ENCODE measurements around the gene GALNT10. TPM values are rescaled to one million over a fixed set of nuclear protein-coding genes. Genes with fewer than 3 reads are reported as not detected.

GALNT10 gene
- total and polyA plus RNA-seq, 10 of the 15 experiments (the other 5 are each of a cell fraction or from before 2014, with no cell fraction given) = 3.9 to 35.4 (median 15.5) TPM

DNA sequence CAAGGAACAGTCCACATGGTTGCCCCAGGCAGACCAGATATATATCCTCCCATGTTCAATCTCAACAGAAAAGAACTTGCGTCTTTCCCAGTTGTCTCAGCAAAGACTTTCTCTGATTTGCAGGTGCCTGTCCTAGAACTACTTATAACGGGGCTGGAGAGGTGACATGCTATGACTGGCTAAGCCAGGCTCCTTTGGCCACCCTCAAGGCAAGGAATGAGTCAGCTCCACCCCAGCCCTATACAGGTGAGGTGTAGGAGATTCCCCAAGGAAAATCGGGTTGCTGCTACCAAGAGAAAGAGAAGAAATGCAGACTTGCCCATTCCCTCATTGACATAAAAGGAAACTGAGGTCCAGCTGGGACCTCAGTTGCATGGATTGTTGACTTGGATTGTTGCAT lies 127.4 kb downstream of the GALNT10 start:
- ChIA-PET RAD21 (ENCODE audit: unreplicated experiment) (interaction anchor here (1.0 kb wide), 1 partner anchor 67 kb away, joined by 3 read pairs; no protein-coding TSS in a partner anchor), SMC1A (ENCODE audit: uncharacterized antibody, unreplicated experiment) (interaction anchor here (0.8 to 1.4 kb wide), 4 partner anchors 9 to 85 kb away, joined by 3 to 4 read pairs (median 3); no protein-coding TSS in a partner anchor), POLR2A (no interaction called here), CTCF (interaction anchor here (0.7 to 1.0 kb wide), 2 partner anchors 16 to 129 kb away, joined by 3 read pairs; no protein-coding TSS in a partner anchor)
- H3K27me3 ChIP-seq (replicated peaks in 1 of 2; ENCODE audit: control insufficient read depth in 2 of 2, insufficient read depth in 2 of 2, low read length in 1 of 2) = no peaks in the 10 kb centered on the region
- H3K27ac ChIP-seq (ENCODE audit: control insufficient read depth, insufficient read depth) = no peak overlapping the region
- no TSS peak for BruUV-seq (replicated peaks)
- no peaks in the 10 kb centered on the region for H3K9me3 ChIP-seq (replicated peaks; ENCODE audit: control insufficient read depth, insufficient read depth, low read length)
- TF ChIP-seq EGR1 (IDR thresholded peaks at IDR 0.05; ENCODE audit: borderline replicate concordance in 1 of 2, low read depth in 2 of 2, low read length in 2 of 2) (no peak), CBX3 (IDR thresholded peaks at IDR 0.05; ENCODE audit: borderline replicate concordance, low read depth) (no peak), RB1 (IDR thresholded peaks at IDR 0.05; ENCODE audit: borderline replicate concordance) (no peak), FOXM1 (IDR thresholded peaks at IDR 0.05; ENCODE audit: low read depth, low read length) (no peak), ZBED1 (IDR thresholded peaks at IDR 0.05; ENCODE audit: borderline replicate concordance) (no peak), CHD1 (IDR thresholded peaks at IDR 0.05; ENCODE audit: low read depth, low read length) (no peak), POU2F2 (IDR thresholded peaks at IDR 0.05; ENCODE audit: borderline replicate concordance, low read depth, low read length) (no peak), IKZF2 (IDR thresholded peaks at IDR 0.05) (no peak), PML (IDR thresholded peaks at IDR 0.05; ENCODE audit: low read length) (no peak), SUPT20H (IDR thresholded peaks at IDR 0.05; ENCODE audit: borderline replicate concordance, control insufficient read depth, low read depth, low read length) (no peak), SPI1 (IDR thresholded peaks at IDR 0.05; ENCODE audit: borderline replicate concordance, insufficient read depth, low read depth, low read length) (no peak), EED (IDR thresholded peaks at IDR 0.05; ENCODE audit: low read depth) (no peak)
- TF ChIP-seq, protein P1, sequence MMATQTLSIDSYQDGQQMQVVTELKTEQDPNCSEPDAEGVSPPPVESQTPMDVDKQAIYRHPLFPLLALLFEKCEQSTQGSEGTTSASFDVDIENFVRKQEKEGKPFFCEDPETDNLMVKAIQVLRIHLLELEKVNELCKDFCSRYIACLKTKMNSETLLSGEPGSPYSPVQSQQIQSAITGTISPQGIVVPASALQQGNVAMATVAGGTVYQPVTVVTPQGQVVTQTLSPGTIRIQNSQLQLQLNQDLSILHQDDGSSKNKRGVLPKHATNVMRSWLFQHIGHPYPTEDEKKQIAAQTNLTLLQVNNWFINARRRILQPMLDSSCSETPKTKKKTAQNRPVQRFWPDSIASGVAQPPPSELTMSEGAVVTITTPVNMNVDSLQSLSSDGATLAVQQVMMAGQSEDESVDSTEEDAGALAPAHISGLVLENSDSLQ (IDR thresholded peaks at IDR 0.05) = no peak
- TF ChIP-seq, protein P2, sequence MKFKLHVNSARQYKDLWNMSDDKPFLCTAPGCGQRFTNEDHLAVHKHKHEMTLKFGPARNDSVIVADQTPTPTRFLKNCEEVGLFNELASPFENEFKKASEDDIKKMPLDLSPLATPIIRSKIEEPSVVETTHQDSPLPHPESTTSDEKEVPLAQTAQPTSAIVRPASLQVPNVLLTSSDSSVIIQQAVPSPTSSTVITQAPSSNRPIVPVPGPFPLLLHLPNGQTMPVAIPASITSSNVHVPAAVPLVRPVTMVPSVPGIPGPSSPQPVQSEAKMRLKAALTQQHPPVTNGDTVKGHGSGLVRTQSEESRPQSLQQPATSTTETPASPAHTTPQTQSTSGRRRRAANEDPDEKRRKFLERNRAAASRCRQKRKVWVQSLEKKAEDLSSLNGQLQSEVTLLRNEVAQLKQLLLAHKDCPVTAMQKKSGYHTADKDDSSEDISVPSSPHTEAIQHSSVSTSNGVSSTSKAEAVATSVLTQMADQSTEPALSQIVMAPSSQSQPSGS (IDR thresholded peaks at IDR 0.05; ENCODE audit: low read length) = no peak
- TF ChIP-seq, protein P3, sequence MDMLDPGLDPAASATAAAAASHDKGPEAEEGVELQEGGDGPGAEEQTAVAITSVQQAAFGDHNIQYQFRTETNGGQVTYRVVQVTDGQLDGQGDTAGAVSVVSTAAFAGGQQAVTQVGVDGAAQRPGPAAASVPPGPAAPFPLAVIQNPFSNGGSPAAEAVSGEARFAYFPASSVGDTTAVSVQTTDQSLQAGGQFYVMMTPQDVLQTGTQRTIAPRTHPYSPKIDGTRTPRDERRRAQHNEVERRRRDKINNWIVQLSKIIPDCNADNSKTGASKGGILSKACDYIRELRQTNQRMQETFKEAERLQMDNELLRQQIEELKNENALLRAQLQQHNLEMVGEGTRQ (IDR thresholded peaks at IDR 0.05; ENCODE audit: borderline replicate concordance, low read depth, low read length) = no peak
- TF ChIP-seq, protein P4, sequence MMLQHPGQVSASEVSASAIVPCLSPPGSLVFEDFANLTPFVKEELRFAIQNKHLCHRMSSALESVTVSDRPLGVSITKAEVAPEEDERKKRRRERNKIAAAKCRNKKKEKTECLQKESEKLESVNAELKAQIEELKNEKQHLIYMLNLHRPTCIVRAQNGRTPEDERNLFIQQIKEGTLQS (IDR thresholded peaks at IDR 0.05; ENCODE audit: borderline replicate concordance, extremely low read depth, low read depth, low read length) = no peak
- TF ChIP-seq, protein P5, sequence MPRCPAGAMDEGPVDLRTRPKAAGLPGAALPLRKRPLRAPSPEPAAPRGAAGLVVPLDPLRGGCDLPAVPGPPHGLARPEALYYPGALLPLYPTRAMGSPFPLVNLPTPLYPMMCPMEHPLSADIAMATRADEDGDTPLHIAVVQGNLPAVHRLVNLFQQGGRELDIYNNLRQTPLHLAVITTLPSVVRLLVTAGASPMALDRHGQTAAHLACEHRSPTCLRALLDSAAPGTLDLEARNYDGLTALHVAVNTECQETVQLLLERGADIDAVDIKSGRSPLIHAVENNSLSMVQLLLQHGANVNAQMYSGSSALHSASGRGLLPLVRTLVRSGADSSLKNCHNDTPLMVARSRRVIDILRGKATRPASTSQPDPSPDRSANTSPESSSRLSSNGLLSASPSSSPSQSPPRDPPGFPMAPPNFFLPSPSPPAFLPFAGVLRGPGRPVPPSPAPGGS (IDR thresholded peaks at IDR 0.05; ENCODE audit: borderline replicate concordance, insufficient read depth, low read depth, low read length, poor library complexity, severe bottlenecking) = no peak
- H3K79me2 ChIP-seq (ENCODE audit: control insufficient read depth, insufficient read depth, low read length) = no peaks in the 10 kb centered on the region
- ATAC-seq (no peak), FAIRE-seq (no peak), DNase-seq (ENCODE audit: low read depth, low spot score) (no peak)
- H3K4me2 ChIP-seq (ENCODE audit: control insufficient read depth, insufficient read depth) = no peak overlapping the region
- H2AFZ ChIP-seq (ENCODE audit: control insufficient read depth, low read depth, low read length) = no peak overlapping the region
- intact Hi-C loops (cut with micrococcal nuclease; ENCODE audit: unreplicated experiment) (no loop called here), in situ Hi-C loops (cut with MboI) (no loop called here)
- H3K9ac ChIP-seq (ENCODE audit: control insufficient read depth, insufficient read depth, low read length) = no peak overlapping the region
- peaks cover 0 to 8% of the 10 kb centered on the region in 2 experiments; a peak in 3 of 4 replicates for H3K36me3 ChIP-seq (ENCODE audit: control insufficient read depth in 2 of 2, insufficient read depth in 2 of 2, low read length in 1 of 2)
- 79% methylated on average over 3 of the region's 3 CpGs for WGBS (ENCODE audit: insufficient coverage, insufficient replicate concordance, low lambda C conversion rate, missing lambda C conversion rate)
- no peaks in the 10 kb centered on the region; the same call in 1 of the 2 replicates for H4K20me1 ChIP-seq (ENCODE audit: control insufficient read depth, insufficient read depth)
- no peak overlapping the region for H3K4me3 ChIP-seq
- peaks cover 12% of the 10 kb centered on the region for H3K4me1 ChIP-seq (ENCODE audit: control insufficient read depth, insufficient read depth, low read length)
